Epithelial cell of esophagus (primary cell): ENCODE measurements around the gene CCL17.

ENCODE experiments used
- DNase-seq: peaks from one replicate; pipeline ENCODE4 v3.0.0; 2010; ENCODE audit warnings: low read depth
- H3K4me3 ChIP-seq: 2 replicates; pipeline ENCODE4 v1.5.1; 2011; ENCODE audit warnings: mild to moderate bottlenecking, low read length, control low read depth
- TF ChIP-seq, protein P1 (sequence below): IDR thresholded peaks from 2 replicates; pipeline ENCODE4 v1.5.1; 2011; ENCODE audit warnings: low read depth, mild to moderate bottlenecking, low read length, control low read depth, inconsistent platforms; ENCODE audit not compliant: insufficient read depth; ENCODE audit errors: missing control alignments

The CCL17 gene

DNA sequence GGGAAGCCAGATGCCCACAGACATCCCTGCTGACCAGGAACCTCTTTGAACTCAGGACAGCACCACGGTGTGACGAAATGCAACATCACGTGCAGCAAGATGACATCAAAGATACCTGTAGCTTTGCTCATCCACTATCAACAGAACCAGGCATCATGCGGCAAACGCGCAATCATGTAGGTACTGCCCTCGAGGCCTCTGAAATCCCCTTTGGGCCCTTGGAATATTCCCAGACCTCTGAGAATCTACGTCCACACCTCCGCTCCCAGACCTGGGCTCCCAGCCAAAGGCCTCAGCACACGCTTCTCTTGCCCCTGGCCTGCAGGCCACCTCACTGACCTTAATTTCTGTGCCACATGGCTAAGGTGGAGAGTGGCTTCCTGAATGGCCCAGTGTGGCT is 25.0 kb upstream of the CCL17 start:
- TF ChIP-seq, protein P1, sequence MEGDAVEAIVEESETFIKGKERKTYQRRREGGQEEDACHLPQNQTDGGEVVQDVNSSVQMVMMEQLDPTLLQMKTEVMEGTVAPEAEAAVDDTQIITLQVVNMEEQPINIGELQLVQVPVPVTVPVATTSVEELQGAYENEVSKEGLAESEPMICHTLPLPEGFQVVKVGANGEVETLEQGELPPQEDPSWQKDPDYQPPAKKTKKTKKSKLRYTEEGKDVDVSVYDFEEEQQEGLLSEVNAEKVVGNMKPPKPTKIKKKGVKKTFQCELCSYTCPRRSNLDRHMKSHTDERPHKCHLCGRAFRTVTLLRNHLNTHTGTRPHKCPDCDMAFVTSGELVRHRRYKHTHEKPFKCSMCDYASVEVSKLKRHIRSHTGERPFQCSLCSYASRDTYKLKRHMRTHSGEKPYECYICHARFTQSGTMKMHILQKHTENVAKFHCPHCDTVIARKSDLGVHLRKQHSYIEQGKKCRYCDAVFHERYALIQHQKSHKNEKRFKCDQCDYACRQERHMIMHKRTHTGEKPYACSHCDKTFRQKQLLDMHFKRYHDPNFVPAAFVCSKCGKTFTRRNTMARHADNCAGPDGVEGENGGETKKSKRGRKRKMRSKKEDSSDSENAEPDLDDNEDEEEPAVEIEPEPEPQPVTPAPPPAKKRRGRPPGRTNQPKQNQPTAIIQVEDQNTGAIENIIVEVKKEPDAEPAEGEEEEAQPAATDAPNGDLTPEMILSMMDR, result no peak
- H3K4me3 ChIP-seq, result no peak overlapping the region

DNA sequence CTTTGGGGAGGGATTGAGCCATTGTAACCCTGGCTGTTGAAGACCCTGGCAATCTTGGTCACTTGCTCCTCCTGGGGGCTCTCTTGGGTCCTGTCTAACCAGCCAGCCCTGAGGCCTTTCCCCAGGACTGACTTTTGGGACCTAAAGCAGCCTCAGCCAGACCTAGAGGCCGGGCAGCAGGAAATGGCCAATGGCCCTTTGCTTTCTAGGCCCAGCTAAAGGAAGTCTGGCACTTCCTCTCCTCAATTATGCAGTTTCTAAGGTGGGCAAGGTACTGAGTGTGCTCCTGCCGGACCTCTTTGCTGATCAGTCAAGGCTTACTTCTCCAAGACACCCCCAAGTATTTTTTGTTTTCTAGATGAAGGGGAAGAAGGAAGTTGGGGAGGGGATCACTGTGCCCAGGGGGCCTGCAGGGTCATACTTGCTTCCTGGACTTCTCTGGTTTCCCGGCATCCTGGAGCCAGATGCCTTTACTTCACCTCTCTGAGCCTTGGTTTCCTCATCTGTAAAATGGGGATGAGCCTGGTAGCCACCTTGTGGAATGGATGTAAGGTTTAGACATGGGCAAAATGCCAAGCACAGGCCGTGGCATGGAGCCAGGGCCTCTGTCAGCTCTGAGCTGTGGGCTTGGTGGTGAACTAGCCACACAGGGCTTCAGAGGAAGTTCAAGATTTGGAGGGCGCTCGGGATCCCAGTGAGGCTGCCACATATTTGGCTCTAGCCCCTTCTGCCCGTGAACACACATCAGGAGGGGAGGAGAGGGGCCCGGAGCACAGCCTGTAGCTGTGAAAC is 23.7 kb upstream of the CCL17 start:
- DNase-seq, result peak; percentile 40
- no peak overlapping the region for H3K4me3 ChIP-seq
- TF ChIP-seq, protein P1, result no peak

More for the DNA sequence above, 25.0 kb upstream of the CCL17 start:
- peak; percentile 35 for DNase-seq

DNA sequence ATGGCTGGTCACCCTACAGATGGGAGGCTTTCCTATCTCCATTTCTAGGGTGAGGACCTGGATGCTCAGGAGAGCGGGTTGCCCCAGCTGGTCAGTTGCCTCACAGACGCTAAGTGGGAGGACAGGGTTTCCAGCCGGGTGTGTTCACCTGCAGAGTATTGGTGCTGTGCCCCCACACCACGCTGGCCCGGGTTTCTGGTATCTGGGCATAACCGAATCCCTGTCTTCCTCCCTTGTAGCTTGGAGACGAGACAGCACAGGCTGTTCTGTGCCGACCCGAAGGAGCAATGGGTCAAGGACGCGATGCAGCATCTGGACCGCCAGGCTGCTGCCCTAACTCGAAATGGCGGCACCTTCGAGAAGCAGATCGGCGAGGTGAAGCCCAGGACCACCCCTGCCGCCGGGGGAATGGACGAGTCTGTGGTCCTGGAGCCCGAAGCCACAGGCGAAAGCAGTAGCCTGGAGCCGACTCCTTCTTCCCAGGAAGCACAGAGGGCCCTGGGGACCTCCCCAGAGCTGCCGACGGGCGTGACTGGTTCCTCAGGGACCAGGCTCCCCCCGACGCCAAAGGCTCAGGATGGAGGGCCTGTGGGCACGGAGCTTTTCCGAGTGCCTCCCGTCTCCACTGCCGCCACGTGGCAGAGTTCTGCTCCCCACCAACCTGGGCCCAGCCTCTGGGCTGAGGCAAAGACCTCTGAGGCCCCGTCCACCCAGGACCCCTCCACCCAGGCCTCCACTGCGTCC is 22.6 kb upstream of the CCL17 start:
- DNase-seq, result no peak
- TF ChIP-seq, protein P1, result no peak
- H3K4me3 ChIP-seq, result no peak overlapping the region

DNA sequence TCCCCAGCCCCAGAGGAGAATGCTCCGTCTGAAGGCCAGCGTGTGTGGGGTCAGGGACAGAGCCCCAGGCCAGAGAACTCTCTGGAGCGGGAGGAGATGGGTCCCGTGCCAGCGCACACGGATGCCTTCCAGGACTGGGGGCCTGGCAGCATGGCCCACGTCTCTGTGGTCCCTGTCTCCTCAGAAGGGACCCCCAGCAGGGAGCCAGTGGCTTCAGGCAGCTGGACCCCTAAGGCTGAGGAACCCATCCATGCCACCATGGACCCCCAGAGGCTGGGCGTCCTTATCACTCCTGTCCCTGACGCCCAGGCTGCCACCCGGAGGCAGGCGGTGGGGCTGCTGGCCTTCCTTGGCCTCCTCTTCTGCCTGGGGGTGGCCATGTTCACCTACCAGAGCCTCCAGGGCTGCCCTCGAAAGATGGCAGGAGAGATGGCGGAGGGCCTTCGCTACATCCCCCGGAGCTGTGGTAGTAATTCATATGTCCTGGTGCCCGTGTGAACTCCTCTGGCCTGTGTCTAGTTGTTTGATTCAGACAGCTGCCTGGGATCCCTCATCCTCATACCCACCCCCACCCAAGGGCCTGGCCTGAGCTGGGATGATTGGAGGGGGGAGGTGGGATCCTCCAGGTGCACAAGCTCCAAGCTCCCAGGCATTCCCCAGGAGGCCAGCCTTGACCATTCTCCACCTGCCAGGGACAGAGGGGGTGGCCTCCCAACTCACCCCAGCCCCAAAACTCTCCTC is 21.9 kb upstream of the CCL17 start:
- no peak for DNase-seq
- TF ChIP-seq, protein P1, result no peak
- H3K4me3 ChIP-seq, result no peak overlapping the region

DNA sequence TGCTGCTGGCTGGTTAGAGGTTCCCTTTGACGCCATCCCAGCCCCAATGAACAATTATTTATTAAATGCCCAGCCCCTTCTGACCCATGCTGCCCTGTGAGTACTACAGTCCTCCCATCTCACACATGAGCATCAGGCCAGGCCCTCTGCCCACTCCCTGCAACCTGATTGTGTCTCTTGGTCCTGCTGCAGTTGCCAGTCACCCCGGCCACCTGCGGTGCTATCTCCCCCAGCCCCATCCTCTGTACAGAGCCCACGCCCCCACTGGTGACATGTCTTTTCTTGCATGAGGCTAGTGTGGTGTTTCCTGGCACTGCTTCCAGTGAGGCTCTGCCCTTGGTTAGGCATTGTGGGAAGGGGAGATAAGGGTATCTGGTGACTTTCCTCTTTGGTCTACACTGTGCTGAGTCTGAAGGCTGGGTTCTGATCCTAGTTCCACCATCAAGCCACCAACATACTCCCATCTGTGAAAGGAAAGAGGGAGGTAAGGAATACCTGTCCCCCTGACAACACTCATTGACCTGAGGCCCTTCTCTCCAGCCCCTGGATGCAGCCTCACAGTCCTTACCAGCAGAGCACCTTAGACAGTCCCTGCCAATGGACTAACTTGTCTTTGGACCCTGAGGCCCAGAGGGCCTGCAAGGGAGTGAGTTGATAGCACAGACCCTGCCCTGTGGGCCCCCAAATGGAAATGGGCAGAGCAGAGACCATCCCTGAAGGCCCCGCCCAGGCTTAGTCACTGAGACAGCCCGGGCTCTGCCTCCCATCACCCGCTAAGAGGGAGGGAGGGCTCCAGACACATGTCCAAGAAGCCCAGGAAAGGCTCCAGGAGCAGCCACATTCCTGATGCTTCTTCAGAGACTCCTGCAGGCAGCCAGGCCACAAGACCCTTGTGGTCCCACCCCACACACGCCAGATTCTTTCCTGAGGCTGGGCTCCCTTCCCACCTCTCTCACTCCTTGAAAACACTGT is 21.0 kb upstream of the CCL17 start:
- TF ChIP-seq, protein P1, result no peak
- no peak overlapping the region for H3K4me3 ChIP-seq
- no peak for DNase-seq
